IgD-negative memory B cell (primary cell): Measurements from ENCODE around the gene ACSL4. TPM values are rescaled to one million over a fixed set of nuclear protein-coding genes. Genes with fewer than 3 reads are reported as not detected.

Experiments
- H3K27ac Mint-ChIP-seq, 3 donors: one replicate each; pipeline ENCODE4 v1.8.0; 2020 to 2022; ENCODE audit warnings: mild to moderate bottlenecking in 3 of 3, mixed read lengths in 3 of 3, moderate library complexity in 1 of 3
- H3K27me3 Mint-ChIP-seq: one replicate; pipeline ENCODE4 v1.8.0; 2021; ENCODE audit warnings: mixed read lengths
- H3K36me3 Mint-ChIP-seq: one replicate; pipeline ENCODE4 v1.8.0; 2020; ENCODE audit warnings: mild to moderate bottlenecking, mixed read lengths
- H3K4me1 Mint-ChIP-seq, 3 donors: one replicate each; pipeline ENCODE4 v1.8.0; 2020 to 2022; ENCODE audit warnings: mixed read lengths in 3 of 3, mild to moderate bottlenecking in 1 of 3
- H3K4me3 Mint-ChIP-seq, 4 donors: one replicate each; pipeline ENCODE4 v1.8.0; 2020 to 2022; ENCODE audit warnings: mild to moderate bottlenecking in 4 of 4, mixed read lengths in 4 of 4, moderate library complexity in 3 of 4
- H3K9me3 Mint-ChIP-seq, 3 donors: one replicate each; pipeline ENCODE4 v1.8.0; 2020 to 2021; ENCODE audit warnings: mixed read lengths in 3 of 3, mild to moderate bottlenecking in 1 of 3
- polyA plus RNA-seq: library from polyadenylated mRNA; unstranded; fragments of 300-500 nt; fragmentation: Illumina TruSeq; gene quantifications from one replicate; pipeline ENCODE4 v1.2.3, GENCODE V29; 2021

The ACSL4 gene
- polyA plus RNA-seq, 1 donor from 2014 or later = 11.8 TPM

DNA sequence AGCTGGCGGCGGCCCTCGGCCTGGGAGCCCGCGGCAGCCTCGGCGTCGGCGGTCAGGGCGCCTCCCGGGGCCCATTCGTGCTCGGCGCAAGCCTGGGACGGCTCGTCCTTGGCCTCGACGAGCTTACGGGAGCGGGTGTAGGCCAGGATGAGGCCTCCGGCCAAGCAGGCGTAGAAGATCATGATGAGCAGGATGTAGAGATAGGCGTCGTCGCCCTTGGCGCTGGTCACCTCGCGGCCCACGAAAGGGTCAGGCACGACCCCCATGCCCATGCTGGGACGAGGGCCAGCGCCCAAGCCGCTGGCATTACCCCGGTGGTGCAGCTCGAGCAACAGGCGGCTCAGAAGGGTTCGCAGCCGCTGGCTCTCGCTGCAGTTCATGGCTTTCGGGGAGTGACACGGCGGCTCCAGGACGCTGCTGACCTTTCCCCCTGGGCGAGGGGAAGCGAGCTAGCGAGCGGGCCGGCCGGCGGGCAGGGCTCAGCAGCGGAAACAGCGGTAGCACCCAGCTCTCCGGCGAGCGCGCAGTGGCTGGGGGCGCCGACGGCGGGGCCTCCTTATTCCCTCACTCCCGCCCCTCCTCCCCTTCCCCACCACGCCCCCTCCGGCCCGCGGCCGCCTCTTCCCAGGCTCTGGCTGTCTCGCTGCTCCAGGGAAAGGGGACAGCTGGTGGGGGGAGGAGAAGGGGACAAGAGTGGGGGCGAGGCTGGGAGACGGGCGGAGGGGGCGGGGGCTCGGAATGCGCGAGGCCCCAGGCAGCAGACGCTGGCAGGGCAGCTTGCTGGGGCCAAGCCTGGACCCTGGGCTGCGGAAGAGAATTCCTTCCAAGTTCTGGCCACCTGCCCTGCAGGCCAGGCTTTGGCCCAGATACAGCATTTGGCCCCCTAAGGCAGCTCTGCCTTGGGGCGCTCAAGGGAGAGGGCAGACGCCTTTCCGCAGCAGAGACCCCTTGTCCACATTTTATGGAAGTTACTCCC is 108.1 kb downstream of the ACSL4 start, which contains the start of gene KCNE5:
KCNE5 (minus strand) TSS at position 532 of the 976 bp plus-strand sequence; CDS start at position 380, 152 bp downstream.
- no peak within 1 kb of the TSS for H3K27ac Mint-ChIP-seq
- H3K4me3 Mint-ChIP-seq = no peak within 1 kb of the TSS
- peaks cover 0 to 2% (median 0%) of the 10 kb centered on the region in 3 donors for H3K4me1 Mint-ChIP-seq
- no peaks in the 10 kb centered on the region for H3K36me3 Mint-ChIP-seq
- no peaks in the 10 kb centered on the region for H3K27me3 Mint-ChIP-seq
- H3K9me3 Mint-ChIP-seq = peaks cover 0 to 4% (median 0%) of the 10 kb centered on the region in 3 donors

DNA sequence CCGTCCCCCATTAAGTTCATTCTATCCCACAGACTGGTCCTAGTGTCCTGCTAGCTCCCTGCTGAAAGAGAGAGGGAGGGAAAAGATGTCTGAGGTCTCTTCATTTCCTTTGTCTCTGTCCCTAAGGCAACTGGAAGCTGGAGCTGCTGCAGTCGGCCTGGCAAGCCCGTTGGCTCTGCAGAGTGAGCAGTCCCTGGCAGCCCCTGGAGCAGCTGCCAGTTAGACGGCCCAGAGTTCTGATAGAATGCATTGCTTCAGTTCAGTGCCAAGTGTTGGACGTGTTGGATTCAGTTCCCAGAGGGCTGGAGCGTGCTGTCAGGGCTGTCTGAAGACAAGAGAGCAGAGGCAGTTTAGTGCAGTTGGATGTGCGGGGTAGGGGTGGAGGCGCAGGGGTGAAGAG is 109.1 kb downstream of the ACSL4 start:
- Mint-ChIP-seq H3K36me3 (no peaks in the 10 kb centered on the region), H3K9me3 (peaks cover 0 to 4% (median 0%) of the 10 kb centered on the region in 3 donors), H3K27ac (no peak overlapping the region), H3K27me3 (no peaks in the 10 kb centered on the region), H3K4me3 (no peak overlapping the region), H3K4me1 (peaks cover 0 to 2% (median 0%) of the 10 kb centered on the region in 3 donors)

DNA sequence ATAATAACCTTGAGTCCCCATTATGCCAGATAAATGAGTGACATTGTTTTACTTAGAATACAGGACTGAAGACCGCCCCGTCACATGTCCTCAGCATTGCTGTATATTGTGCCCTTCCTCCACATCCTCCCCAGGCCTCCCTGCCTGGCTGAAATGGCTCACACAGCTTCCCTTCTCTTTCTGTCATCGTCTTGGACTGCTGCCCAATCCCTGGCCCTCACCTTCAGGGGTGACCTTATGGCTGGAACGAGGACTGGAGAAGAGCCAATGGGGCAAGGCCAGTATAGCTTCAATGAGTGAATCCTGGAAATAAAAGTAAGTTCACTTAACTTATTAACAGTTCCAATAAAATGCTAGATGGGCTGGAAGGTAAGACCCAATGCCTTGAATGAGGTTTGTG is 110.8 kb downstream of the ACSL4 start:
- no peaks in the 10 kb centered on the region for H3K9me3 Mint-ChIP-seq
- no peak overlapping the region for H3K27ac Mint-ChIP-seq
- peaks cover 0 to 2% (median 0%) of the 10 kb centered on the region in 3 donors for H3K4me1 Mint-ChIP-seq
- H3K27me3 Mint-ChIP-seq = no peaks in the 10 kb centered on the region
- no peaks in the 10 kb centered on the region for H3K36me3 Mint-ChIP-seq
- no peak overlapping the region for H3K4me3 Mint-ChIP-seq

DNA sequence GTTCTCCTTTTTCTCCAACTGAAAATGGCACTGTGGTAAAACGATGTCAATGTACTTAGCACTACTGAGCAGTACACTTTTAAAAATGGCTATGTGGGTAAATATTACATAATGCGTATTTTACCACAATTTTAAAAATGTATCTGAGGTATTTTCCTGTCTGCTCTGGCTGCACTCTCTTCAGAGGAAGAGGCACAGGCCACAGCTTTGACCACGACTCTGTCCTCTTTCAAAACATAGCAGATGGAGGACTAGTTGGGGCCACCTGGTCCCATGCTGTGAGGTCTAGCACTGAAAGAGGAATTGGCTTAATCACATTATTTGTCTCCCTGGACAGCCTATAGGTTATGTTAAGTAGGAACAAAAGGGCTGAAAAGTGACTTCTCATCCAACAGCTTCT is 113.3 kb downstream of the ACSL4 start:
- Mint-ChIP-seq H3K27me3 (peaks cover under 1% of the 10 kb centered on the region), H3K27ac (no peak overlapping the region), H3K4me1 (peaks cover 0 to 2% (median 0%) of the 10 kb centered on the region in 3 donors), H3K36me3 (no peaks in the 10 kb centered on the region), H3K4me3 (no peak overlapping the region), H3K9me3 (no peaks in the 10 kb centered on the region)

DNA sequence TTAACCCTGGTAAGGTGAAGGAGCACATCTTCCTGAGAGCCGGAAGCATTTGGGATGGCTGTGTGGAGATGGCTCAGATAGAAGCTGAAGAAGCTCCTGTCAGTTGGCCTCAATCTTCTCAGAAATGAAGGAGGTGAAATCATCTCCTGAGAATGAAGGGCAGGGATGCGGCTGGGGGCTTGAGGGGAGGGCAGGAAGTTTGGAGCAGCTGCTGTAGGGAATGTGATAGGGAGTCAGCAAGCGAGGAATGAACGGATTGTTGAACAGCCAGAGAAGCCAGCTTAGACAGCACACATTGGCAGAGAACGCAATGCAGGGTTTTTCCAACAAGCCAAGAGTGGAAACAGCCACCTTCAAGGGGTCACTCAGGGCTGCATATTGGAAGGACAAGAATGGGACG is 118.1 kb downstream of the ACSL4 start:
- H3K27ac Mint-ChIP-seq = no peak overlapping the region
- H3K27me3 Mint-ChIP-seq = peaks cover 2% of the 10 kb centered on the region
- no peaks in the 10 kb centered on the region for H3K4me1 Mint-ChIP-seq

DNA sequence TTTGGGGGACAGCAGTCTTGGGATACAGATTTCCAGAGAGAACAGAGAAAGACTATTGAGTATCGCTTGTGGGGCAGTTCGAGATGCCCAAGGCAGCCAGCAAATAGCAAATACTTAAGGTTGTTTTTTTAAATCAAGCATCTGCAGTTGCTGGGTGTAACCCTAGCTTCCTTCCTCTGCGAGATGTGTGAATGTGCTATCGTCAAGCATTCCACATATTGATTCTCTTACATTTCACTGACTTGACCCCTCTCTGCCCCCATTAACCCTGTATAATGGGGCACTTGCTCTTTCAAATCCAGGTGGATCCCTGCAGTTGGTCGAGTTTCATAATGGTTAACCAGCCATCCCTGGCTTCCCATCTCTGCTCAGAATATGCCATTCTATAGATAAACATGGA is 131.6 kb downstream of the ACSL4 start:
- no peaks in the 10 kb centered on the region for H3K36me3 Mint-ChIP-seq
- no peak overlapping the region for H3K4me3 Mint-ChIP-seq
- H3K27me3 Mint-ChIP-seq = peaks cover 8% of the 10 kb centered on the region
- H3K27ac Mint-ChIP-seq = no peak overlapping the region
- H3K9me3 Mint-ChIP-seq = peaks cover 3 to 7% (median 4%) of the 10 kb centered on the region in 3 donors
- no peaks in the 10 kb centered on the region for H3K4me1 Mint-ChIP-seq

More for the DNA sequence above, 118.1 kb downstream of the ACSL4 start:
- Mint-ChIP-seq H3K36me3 (no peaks in the 10 kb centered on the region), H3K9me3 (no peaks in the 10 kb centered on the region), H3K4me3 (no peak overlapping the region)

DNA sequence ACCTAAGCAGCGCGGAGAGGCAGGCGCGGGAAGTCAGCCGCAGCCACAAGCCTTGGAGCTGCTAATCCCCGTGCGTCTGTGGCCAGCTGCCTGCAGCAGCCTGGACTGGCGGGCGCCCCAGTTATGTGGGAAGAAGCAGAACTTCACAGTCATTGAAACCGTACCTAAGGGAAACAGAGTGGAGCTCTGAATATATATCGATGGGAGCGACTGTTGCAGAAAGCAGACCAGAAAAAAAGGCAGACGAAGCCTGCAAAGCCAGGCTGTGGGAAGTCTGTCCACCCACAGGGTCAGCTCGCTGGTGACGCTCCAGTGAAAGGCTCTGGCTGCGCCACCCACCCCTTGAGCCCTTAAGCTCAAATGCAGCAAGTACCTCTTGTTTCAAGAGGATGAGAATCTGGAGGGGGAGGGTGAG is 132.8 kb downstream of the ACSL4 start:
- Mint-ChIP-seq H3K27me3 (peaks cover 8% of the 10 kb centered on the region), H3K36me3 (no peaks in the 10 kb centered on the region), H3K27ac (no peak overlapping the region)

DNA sequence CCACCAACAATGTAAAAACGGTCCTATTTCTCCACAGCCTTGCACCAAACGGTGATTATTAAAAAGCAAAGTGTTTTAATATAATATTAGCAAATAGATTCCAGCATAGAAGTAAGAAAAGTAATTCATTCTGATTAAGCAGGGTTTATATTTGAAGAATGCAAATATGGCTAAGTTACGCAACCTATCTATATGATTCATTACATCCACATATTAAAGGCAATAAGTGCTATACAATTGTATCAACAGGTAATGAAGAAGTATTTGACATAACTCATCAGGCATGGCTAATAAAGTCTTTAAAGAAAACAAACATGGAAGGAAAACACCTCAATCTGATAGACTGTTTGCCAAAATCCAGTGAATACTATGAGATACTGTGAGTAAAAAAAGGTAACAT is 137.0 kb downstream of the ACSL4 start:
- H3K9me3 Mint-ChIP-seq = no peaks in the 10 kb centered on the region
- H3K27ac Mint-ChIP-seq = no peak overlapping the region
- H3K4me3 Mint-ChIP-seq = no peak overlapping the region
- no peaks in the 10 kb centered on the region for H3K36me3 Mint-ChIP-seq
- peaks cover 5% of the 10 kb centered on the region for H3K27me3 Mint-ChIP-seq
- no peaks in the 10 kb centered on the region for H3K4me1 Mint-ChIP-seq

More for the DNA sequence above, 132.8 kb downstream of the ACSL4 start:
- H3K4me1 Mint-ChIP-seq = no peaks in the 10 kb centered on the region
- H3K4me3 Mint-ChIP-seq = no peak overlapping the region
- H3K9me3 Mint-ChIP-seq = peaks cover 0 to 2% (median under 1%) of the 10 kb centered on the region in 3 donors

Other genes starting within 250 kb of the ACSL4 start
- gene NXT2, start 196.4 kb downstream of the ACSL4 start, polyA plus RNA-seq = 13.9 TPM
- not detected for gene KCNE5, start 108.1 kb downstream of the ACSL4 start, polyA plus RNA-seq